SU-DHL-6 (cell line): ENCODE results near the gene HDAC7.
A peak's percentile ranks its signal among the peaks of the same experiment; 100 is the strongest.

ENCODE experiments used
- CTCF ChIP-seq: fragments of 200-600 bp; sonication (generic); IDR thresholded peaks from one replicate; pipeline ENCODE4 v1.5.1; 2017; ENCODE audit warnings: antibody characterized with exemption, mild to moderate bottlenecking, low read length, moderate library complexity; ENCODE audit not compliant: insufficient read depth, poor library complexity, severe bottlenecking
- EZH2phosphoT487 ChIP-seq: fragments of 200-600 bp; sonication (generic), shearing (Covaris generic); conservative IDR thresholded peaks from 2 replicates; pipeline ENCODE4 v1.6.1; 2018; ENCODE audit warnings: mild to moderate bottlenecking, antibody characterized with exemption, low read length, moderate library complexity, mixed read lengths

DNA sequence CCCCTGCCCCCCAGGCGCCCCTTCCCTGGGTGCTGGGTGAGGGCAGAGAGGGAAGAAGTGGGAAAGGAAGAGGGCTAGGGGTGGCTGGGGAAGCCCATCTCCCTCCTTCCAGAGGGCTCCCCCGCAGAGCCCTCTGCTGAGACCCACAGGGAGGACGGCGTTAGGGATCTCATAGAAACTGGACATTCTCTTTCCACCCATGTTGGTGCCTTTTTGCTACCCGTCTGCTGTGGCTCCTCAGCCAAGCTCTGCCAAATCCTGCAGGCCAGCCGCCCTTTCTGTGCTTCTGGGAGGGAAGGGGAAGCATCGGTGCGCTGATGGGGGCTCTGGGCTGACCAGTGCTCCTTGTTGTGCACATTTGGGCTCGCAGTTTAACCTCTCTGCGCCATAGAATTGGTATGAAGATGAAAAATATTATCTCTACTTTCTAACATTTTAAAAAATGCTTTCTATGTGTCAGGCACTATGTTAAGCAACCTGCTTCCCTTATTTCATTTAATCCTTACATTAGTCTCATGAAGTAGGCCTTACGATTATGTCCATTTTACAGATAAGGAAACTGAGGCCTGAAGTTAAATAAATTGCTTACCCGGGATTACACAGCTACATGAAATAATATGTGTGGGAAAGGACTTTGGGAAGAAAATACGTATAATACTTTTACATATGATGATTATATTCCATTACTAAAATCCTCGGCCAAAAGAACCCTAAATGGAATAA is 45.7 kb downstream of the HDAC7 start:
- TF ChIP-seq CTCF (peak; percentile 6), EZH2phosphoT487 (no peak)
